ENCODE data around the gene MAP3K20.

Gene MAP3K20

GRCh38 chr2:173210270-173211196 is 134.9 kb downstream of the MAP3K20 start:
- peak; percentile 47 for DNase-seq

GRCh38 chr2:173213181-173213580 is 137.5 kb downstream of the MAP3K20 start:
- DNase-seq: no peak

GRCh38 chr2:173214213-173214612 is 138.6 kb downstream of the MAP3K20 start:
- DNase-seq: no peak

GRCh38 chr2:173215316-173215715 is 139.7 kb downstream of the MAP3K20 start:
- no peak for DNase-seq

- no peak for DNase-seq
Measured at GRCh38 chr2:173216051-173216450, 140.4 kb downstream of the MAP3K20 start.

- DNase-seq: no peak
Measured at GRCh38 chr2:173216668-173217067, 141.0 kb downstream of the MAP3K20 start.

GRCh38 chr2:173217116-173217840 is 141.6 kb downstream of the MAP3K20 start:
- no peak for DNase-seq

GRCh38 chr2:173218326-173219056 is 142.8 kb downstream of the MAP3K20 start:
- DNase-seq: no peak

GRCh38 chr2:173221132-173221695 is 145.6 kb downstream of the MAP3K20 start:
- DNase-seq: no peak

GRCh38 chr2:173221937-173222594 is 146.4 kb downstream of the MAP3K20 start:
- no peak for DNase-seq

- DNase-seq: no peak
Measured at GRCh38 chr2:173223871-173224270, 148.2 kb downstream of the MAP3K20 start.

- no peak for DNase-seq
Measured at GRCh38 chr2:173226899-173227698, 151.5 kb downstream of the MAP3K20 start.

GRCh38 chr2:173229086-173229485 is 153.4 kb downstream of the MAP3K20 start:
- no peak for DNase-seq

GRCh38 chr2:173230181-173230580 is 154.5 kb downstream of the MAP3K20 start:
- DNase-seq: no peak

- DNase-seq: no peak
Measured at GRCh38 chr2:173231042-173231441, 155.4 kb downstream of the MAP3K20 start.

GRCh38 chr2:173231465-173231864 is 155.8 kb downstream of the MAP3K20 start:
- DNase-seq: no peak

GRCh38 chr2:173232956-173233744 is 157.5 kb downstream of the MAP3K20 start:
- no peak for DNase-seq

GRCh38 chr2:173235947-173236803 is 160.5 kb downstream of the MAP3K20 start:
- DNase-seq: no peak

- DNase-seq: no peak
Measured at GRCh38 chr2:173238385-173238784, 162.7 kb downstream of the MAP3K20 start.

GRCh38 chr2:173238831-173239230 is 163.2 kb downstream of the MAP3K20 start:
- no peak for DNase-seq

All from CD4-positive, alpha-beta T cell treated with Interleukin-15 for 1 hour (primary cell).